Activated naive CD4-positive, alpha-beta T cell treated with anti-CD3 and anti-CD28 coated beads, Interleukin-2, amount 10 ng/mL, durations not matched to agents 7 days and 5 days (primary cell): ENCODE data around the gene KRT28.
"Not testable (repeated sequence)": the region's sequence is repeated elsewhere in the genome, so short reads cannot be mapped to it uniquely, and the experiment has no call there.

Experiments
- CTCF ChIA-PET: fragments of 350-600 bp; sonication (Branson Sonifier 250); formaldehyde crosslinking; loops from one replicate; lab custom pipeline; 2021; ENCODE audit warnings: antibody characterized with exemption; lab: Charles Lee
- DNase-seq: peaks from one replicate; pipeline ENCODE4 v3.0.0-alpha.2; 2020
- H3K27ac Mint-ChIP-seq: one replicate; pipeline ENCODE4 v1.8.0; 2021; ENCODE audit warnings: mild to moderate bottlenecking, moderate library complexity, mixed read lengths
- H3K27me3 Mint-ChIP-seq: one replicate; pipeline ENCODE4 v1.8.0; 2021; ENCODE audit warnings: mild to moderate bottlenecking, mixed read lengths
- H3K36me3 Mint-ChIP-seq: one replicate; pipeline ENCODE4 v1.8.0; 2021; ENCODE audit warnings: mixed read lengths
- H3K4me1 Mint-ChIP-seq: one replicate; pipeline ENCODE4 v1.8.0; 2021; ENCODE audit warnings: mixed read lengths
- H3K4me3 Mint-ChIP-seq: one replicate; pipeline ENCODE4 v1.8.0; 2021; ENCODE audit warnings: mild to moderate bottlenecking, moderate library complexity, mixed read lengths
- H3K9me3 Mint-ChIP-seq: one replicate; pipeline ENCODE4 v1.8.0; 2021; ENCODE audit warnings: mixed read lengths

The KRT28 gene

DNA sequence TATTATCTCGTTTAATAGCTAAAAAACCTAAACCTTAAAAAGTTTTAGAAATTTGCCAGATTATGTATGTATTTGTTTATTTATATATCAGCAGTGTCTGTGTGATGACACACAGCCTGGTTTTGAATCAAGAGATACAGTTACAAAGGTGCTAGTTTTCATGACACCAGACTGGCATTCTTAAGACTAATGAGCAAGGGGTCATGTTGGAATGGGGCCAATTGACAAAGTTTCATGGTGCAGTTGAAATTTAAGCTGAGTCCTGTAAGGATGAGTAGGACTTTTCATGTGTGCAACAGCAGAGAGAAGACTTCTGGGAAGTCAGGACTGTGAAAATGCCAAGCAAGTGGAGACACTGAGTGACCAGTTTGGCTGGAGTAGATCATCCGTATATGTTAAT lies 25.8 kb upstream of the KRT28 start:
- no peaks in the 10 kb centered on the region for H3K9me3 Mint-ChIP-seq
- H3K27me3 Mint-ChIP-seq: peaks cover 6% of the 10 kb centered on the region
- peaks cover 13% of the 10 kb centered on the region for H3K4me1 Mint-ChIP-seq
- no peak for DNase-seq
- peaks cover 3% of the 10 kb centered on the region for H3K36me3 Mint-ChIP-seq
- no peak overlapping the region for H3K27ac Mint-ChIP-seq
- CTCF ChIA-PET: interaction anchor here (0.7 kb wide), 1 partner anchor 38 kb away, joined by 3 read pairs; no protein-coding TSS in a partner anchor
- H3K4me3 Mint-ChIP-seq: no peak overlapping the region

GRCh38 chr17:40824015-40824832 lies 24.5 kb upstream of the KRT28 start:
- Mint-ChIP-seq H3K27me3 (peaks cover 9% of the 10 kb centered on the region), H3K4me1 (peaks cover 26% of the 10 kb centered on the region), H3K4me3 (no peak overlapping the region), H3K9me3 (no peaks in the 10 kb centered on the region), H3K27ac (no peak overlapping the region), H3K36me3 (peaks cover 6% of the 10 kb centered on the region)
- no peak for DNase-seq
- CTCF ChIA-PET: no interaction called here

DNA sequence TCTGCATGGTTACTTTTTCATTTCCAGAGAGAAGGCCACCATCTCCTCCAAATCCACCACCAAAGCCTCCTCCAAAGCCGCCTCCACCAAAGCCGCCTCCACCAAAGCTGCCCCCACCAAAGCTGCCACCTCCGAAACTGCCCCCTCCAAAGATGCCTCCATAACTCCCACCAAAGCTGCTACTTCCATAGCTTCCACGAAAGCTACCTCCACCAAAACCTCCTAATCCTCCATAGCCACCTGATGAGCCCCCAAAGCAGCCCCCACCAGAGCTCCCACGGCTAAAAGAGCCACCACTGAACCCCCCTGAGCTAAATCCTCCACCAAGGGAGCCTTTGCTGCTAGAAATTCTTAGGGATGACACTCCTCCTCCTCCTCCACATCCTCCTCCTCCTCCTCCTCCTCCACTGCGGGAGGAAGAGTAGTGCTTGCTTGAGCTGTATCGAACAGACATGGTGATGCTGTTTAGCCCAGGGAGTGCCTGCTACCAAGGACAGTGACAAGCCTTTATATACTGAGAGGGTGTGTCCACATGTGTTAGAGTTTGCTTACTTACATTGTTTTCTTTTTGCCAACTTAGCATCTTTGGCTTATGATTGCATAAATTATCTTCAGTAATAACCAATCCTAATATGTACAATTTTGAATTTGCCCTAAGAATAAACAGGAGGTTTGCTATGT lies 22.5 kb upstream of the KRT28 start, which contains the start of gene KRT10:
Gene KRT10, minus strand, starts transcription at position 483 of the 681 bp plus-strand sequence. Its CDS starts 29 bp downstream, at position 454.
- H3K27me3 Mint-ChIP-seq: peaks cover 9% of the 10 kb centered on the region
- no peak within 1 kb of the TSS for H3K4me3 Mint-ChIP-seq
- CTCF ChIA-PET: interaction anchor here (0.8 kb wide), 1 partner anchor 37 kb away, joined by 3 read pairs; no protein-coding TSS in a partner anchor
- peaks cover 30% of the 10 kb centered on the region for H3K4me1 Mint-ChIP-seq
- H3K27ac Mint-ChIP-seq: no peak within 1 kb of the TSS
- no peaks in the 10 kb centered on the region for H3K9me3 Mint-ChIP-seq
- H3K36me3 Mint-ChIP-seq: peaks cover 19% of the 10 kb centered on the region
- DNase-seq: no peak

DNA sequence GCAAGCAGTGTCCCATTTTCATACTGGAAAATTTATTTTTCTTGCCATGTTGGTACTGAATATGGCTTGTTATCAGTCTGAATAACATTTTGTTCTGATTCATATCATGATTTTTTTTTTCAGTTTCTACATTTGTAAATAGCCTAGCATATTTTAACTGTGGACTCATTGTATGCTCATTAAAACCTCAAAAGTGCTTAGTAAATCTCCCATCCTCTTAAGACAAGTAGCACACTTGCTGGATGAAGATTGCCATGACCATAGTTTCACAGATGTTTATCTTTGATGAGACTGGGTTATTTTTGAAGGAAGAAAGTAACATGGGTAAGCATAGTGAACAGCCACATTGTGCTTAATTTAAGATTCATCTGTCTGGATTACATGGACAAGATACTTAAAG lies 21.8 kb upstream of the KRT28 start:
- Mint-ChIP-seq H3K4me3 (no peak overlapping the region), H3K36me3 (peaks cover 26% of the 10 kb centered on the region), H3K27me3 (peaks cover 9% of the 10 kb centered on the region), H3K4me1 (peaks cover 33% of the 10 kb centered on the region), H3K9me3 (no peaks in the 10 kb centered on the region), H3K27ac (no peak overlapping the region)
- DNase-seq: no peak
- CTCF ChIA-PET: interaction anchor here (0.8 kb wide), 1 partner anchor 38 kb away, joined by 3 read pairs; no protein-coding TSS in a partner anchor

DNA sequence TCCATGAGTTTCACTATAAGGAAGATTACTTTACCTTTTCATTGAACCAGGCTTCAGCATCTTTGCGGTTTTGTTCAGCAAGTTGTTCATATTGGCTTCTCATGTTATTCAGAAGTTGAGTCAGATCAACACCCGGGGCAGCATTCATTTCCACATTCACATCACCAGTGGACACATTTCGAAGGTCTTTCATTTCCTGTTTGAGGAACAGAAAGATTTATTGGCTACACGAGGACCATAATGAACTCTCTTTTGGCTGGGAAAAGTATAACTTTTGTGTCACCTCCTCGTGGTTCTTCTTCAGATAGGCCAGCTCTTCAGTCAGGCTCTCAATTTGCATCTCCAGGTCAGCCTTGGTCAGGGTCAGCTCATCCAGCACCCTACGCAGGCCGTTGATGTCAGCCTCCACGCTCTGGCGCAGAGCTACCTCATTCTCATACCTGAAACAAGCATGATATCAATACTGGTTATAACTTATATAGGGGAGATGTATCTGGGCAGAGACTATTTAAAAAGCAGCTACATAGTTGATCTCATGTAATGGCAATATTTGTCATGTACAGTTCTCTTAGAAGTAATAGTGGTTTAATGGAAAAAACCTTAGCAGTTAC lies 20.6 kb upstream of the KRT28 start:
- peaks cover 28% of the 10 kb centered on the region for H3K36me3 Mint-ChIP-seq
- CTCF ChIA-PET: no interaction called here
- H3K27ac Mint-ChIP-seq: no peak overlapping the region
- peak overlapping the region; percentile 19 for H3K4me3 Mint-ChIP-seq
- no peak for DNase-seq
- peaks cover 9% of the 10 kb centered on the region for H3K27me3 Mint-ChIP-seq
- no peaks in the 10 kb centered on the region for H3K9me3 Mint-ChIP-seq
- peaks cover 33% of the 10 kb centered on the region for H3K4me1 Mint-ChIP-seq

GRCh38 chr17:40819528-40820125 lies 19.9 kb upstream of the KRT28 start:
- Mint-ChIP-seq H3K4me1 (peaks cover 33% of the 10 kb centered on the region), H3K36me3 (peaks cover 28% of the 10 kb centered on the region), H3K27ac (peak overlapping the region; percentile 78), H3K27me3 (peaks cover 9% of the 10 kb centered on the region), H3K9me3 (peaks cover 1% of the 10 kb centered on the region), H3K4me3 (peak overlapping the region; percentile 82)
- CTCF ChIA-PET: no interaction called here
- DNase-seq: no peak

DNA sequence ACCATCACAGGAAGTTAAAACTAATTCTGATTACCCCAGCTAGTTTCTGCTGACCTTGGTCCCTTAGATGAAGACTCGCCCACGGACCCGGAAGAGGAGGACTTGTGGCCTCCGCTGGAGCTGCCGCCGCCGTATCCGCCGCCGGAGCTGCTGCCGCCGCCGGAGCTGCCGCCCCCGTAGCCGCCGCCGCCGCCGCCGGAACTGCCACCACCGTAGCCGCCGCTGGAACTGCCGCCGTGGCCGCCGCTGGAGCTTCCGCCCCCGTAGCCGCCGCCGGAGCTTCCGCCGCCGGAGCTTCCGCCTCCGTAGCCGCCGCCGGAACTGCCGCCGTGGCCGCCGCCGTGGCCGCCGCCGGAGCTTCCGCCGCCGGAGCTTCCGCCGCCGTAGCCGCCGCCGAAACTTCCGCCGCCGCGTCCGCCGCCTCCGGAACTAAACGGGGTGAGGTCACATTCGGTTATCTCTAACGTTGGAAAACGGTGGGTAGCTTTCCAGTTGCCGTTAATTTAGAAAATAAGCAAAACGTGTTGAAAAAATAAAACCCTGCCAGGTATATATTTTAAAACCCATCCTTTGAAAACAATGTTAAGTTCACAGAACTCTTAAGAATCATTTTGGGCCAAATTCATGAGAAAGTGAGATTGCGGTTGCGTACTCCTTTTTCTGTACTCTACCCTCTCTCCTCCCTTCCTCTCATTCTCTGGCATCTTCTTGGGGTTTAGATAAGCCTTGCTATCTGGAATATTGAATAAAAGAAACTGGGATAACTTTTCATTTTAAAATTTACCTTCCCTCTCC lies 19.2 kb upstream of the KRT28 start:
- peaks cover 3% of the 10 kb centered on the region for H3K9me3 Mint-ChIP-seq
- DNase-seq: peak; percentile 86
- peaks cover 29% of the 10 kb centered on the region for H3K4me1 Mint-ChIP-seq
- H3K4me3 Mint-ChIP-seq: peak overlapping the region; percentile 82
- CTCF ChIA-PET: interaction anchor here (0.7 to 1.2 kb wide), 4 partner anchors 10 to 847 kb away, joined by 3 to 4 read pairs (median 4); no protein-coding TSS in a partner anchor
- peak overlapping the region; percentile 96 for H3K27ac Mint-ChIP-seq
- peaks cover 14% of the 10 kb centered on the region for H3K27me3 Mint-ChIP-seq
- peaks cover 28% of the 10 kb centered on the region for H3K36me3 Mint-ChIP-seq

GRCh38 chr17:40818343-40818732 lies 18.6 kb upstream of the KRT28 start:
- H3K27ac Mint-ChIP-seq: peak overlapping the region; percentile 96
- H3K36me3 Mint-ChIP-seq: peaks cover 28% of the 10 kb centered on the region
- H3K9me3 Mint-ChIP-seq: peaks cover 3% of the 10 kb centered on the region
- DNase-seq: no peak
- peak overlapping the region; percentile 82 for H3K4me3 Mint-ChIP-seq
- H3K4me1 Mint-ChIP-seq: peaks cover 29% of the 10 kb centered on the region
- H3K27me3 Mint-ChIP-seq: peaks cover 15% of the 10 kb centered on the region
- CTCF ChIA-PET: interaction anchor here (0.7 to 1.2 kb wide), 4 partner anchors 9 to 847 kb away, joined by 3 to 4 read pairs (median 4); no protein-coding TSS in a partner anchor

GRCh38 chr17:40817103-40817682 lies 17.4 kb upstream of the KRT28 start:
- no peak for DNase-seq
- H3K4me1 Mint-ChIP-seq: peaks cover 29% of the 10 kb centered on the region
- peaks cover 3% of the 10 kb centered on the region for H3K9me3 Mint-ChIP-seq
- H3K27ac Mint-ChIP-seq: peak overlapping the region; percentile 30
- H3K4me3 Mint-ChIP-seq: peak overlapping the region; percentile 67
- CTCF ChIA-PET: interaction anchor here (0.7 to 1.6 kb wide), 2 partner anchors 13 to 732 kb away, joined by 3 read pairs; no protein-coding TSS in a partner anchor
- H3K36me3 Mint-ChIP-seq: peaks cover 28% of the 10 kb centered on the region
- H3K27me3 Mint-ChIP-seq: peaks cover 23% of the 10 kb centered on the region

DNA sequence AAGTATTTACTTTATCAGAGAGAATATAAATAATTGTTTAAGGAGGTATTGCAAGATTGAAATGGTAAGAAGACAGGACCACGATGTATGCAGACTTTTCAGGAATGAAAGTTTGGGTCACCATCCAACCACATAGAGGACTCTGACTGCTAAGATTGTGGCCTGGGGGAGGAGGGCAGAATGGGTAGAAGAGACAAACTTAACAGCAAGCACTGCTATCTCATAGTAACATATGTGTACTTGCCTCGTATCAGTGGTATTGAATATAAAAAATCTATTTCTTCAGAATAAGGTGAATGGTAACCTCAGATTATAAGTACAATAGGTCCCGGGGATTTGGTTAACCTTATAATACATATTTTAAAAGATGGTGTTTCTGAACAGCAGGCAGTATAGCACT lies 16.8 kb upstream of the KRT28 start:
- peaks cover 25% of the 10 kb centered on the region for H3K27me3 Mint-ChIP-seq
- CTCF ChIA-PET: interaction anchor here (0.7 to 1.6 kb wide), 3 partner anchors 13 to 837 kb away, joined by 3 to 5 read pairs (median 3); no protein-coding TSS in a partner anchor
- H3K9me3 Mint-ChIP-seq: peaks cover 3% of the 10 kb centered on the region
- DNase-seq: no peak
- H3K36me3 Mint-ChIP-seq: peaks cover 27% of the 10 kb centered on the region
- H3K4me3 Mint-ChIP-seq: peak overlapping the region; percentile 34
- H3K27ac Mint-ChIP-seq: no peak overlapping the region
- peaks cover 29% of the 10 kb centered on the region for H3K4me1 Mint-ChIP-seq

- Mint-ChIP-seq H3K27ac (no peak overlapping the region), H3K4me3 (no peak overlapping the region), H3K27me3 (peaks cover 30% of the 10 kb centered on the region), H3K9me3 (peaks cover 3% of the 10 kb centered on the region), H3K36me3 (peaks cover 24% of the 10 kb centered on the region), H3K4me1 (peaks cover 26% of the 10 kb centered on the region)
- no peak for DNase-seq
- CTCF ChIA-PET: interaction anchor here (0.8 kb wide), 1 partner anchor 733 kb away, joined by 3 read pairs; no protein-coding TSS in a partner anchor
These were observed 15.6 kb upstream of the KRT28 start for GRCh38 chr17:40815381-40815780.

DNA sequence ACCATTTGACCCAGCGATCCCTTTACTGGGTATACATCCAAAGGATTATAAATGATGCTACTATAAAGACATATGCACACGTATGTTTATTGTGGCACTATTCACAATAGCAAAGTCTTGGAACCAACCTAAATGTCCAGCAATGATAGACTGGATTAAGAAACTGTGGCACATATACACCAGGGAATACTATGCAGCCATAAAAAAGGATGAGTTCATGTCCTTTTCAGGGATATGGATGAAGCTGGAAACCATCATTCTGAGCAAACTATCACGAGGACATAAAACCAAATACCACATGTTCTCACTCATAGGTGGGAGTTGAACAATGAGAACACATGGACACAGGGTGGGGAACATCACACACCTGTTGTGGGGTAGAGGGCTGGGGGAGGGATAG lies 14.9 kb upstream of the KRT28 start:
- H3K27ac Mint-ChIP-seq, DNase-seq, H3K9me3 Mint-ChIP-seq, H3K4me3 Mint-ChIP-seq, CTCF ChIA-PET: not testable (repeated sequence)
- Mint-ChIP-seq H3K4me1 (peaks cover 19% of the 10 kb centered on the region), H3K27me3 (peaks cover 33% of the 10 kb centered on the region), H3K36me3 (peaks cover 22% of the 10 kb centered on the region)

DNA sequence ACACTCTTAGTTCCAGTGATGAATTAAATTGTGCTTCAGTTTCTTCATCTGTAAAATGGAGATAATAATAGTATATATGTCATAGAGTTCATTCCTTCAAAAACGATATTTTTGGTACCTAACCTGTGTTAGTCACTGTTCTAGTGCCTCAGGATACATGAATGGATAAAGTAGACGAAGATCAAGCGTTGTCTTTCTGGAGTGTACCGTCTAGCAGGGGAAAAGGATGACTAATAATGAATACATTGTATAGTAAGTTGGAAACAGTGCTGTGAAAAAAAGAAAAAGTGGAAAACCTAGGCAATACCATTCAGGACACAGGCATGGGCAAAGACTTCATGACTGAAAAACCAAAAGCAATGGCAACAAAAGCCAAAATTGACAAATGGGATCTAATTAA lies 14.0 kb upstream of the KRT28 start:
- CTCF ChIA-PET: no interaction called here
- Mint-ChIP-seq H3K9me3 (peaks cover 3% of the 10 kb centered on the region), H3K27ac (no peak overlapping the region), H3K27me3 (peaks cover 33% of the 10 kb centered on the region), H3K4me3 (no peak overlapping the region), H3K4me1 (peaks cover 14% of the 10 kb centered on the region), H3K36me3 (peaks cover 22% of the 10 kb centered on the region)
- DNase-seq: no peak
